ENCODE results near the gene RDX. TPM values are rescaled to one million over a fixed set of nuclear protein-coding genes. Genes with fewer than 3 reads are reported as not detected.

Gene RDX
- total RNA-seq, 1 donor from 2014 or later: 125 TPM

DNA sequence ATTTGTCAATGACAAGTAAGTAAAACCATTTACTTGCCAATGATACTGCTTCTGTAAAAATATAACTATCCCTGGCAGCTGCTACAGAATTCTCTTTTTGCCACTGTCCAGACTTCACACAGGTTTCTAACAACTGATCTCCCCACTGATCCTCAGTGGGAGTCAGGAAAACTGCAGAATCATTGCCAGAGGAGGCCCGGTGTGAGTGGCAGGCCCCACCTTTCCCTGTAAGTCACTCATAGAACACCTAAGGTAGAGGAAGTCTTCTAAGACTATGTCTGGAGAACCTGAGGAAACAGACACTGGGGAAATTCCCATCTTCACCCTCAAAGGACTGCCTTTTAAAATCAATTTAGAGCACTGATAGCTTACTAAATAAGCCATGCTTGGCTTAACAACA is 136.9 kb downstream of the RDX start:
- H3K4me1 ChIP-seq: peaks cover 12% of the 10 kb centered on the region
- intact Hi-C loops (cut with micrococcal nuclease): no loop called here
- H3K27me3 ChIP-seq (ENCODE audit: low read depth): no peaks in the 10 kb centered on the region
- no peaks in the 10 kb centered on the region for H3K9me3 ChIP-seq (replicated peaks)
- no peak overlapping the region for H3K4me3 ChIP-seq
- no peak overlapping the region for H3K27ac ChIP-seq (replicated peaks)
- DNase-seq: no peak
- TF ChIP-seq, protein P1, sequence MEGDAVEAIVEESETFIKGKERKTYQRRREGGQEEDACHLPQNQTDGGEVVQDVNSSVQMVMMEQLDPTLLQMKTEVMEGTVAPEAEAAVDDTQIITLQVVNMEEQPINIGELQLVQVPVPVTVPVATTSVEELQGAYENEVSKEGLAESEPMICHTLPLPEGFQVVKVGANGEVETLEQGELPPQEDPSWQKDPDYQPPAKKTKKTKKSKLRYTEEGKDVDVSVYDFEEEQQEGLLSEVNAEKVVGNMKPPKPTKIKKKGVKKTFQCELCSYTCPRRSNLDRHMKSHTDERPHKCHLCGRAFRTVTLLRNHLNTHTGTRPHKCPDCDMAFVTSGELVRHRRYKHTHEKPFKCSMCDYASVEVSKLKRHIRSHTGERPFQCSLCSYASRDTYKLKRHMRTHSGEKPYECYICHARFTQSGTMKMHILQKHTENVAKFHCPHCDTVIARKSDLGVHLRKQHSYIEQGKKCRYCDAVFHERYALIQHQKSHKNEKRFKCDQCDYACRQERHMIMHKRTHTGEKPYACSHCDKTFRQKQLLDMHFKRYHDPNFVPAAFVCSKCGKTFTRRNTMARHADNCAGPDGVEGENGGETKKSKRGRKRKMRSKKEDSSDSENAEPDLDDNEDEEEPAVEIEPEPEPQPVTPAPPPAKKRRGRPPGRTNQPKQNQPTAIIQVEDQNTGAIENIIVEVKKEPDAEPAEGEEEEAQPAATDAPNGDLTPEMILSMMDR (IDR thresholded peaks at IDR 0.05; ENCODE audit: borderline replicate concordance): no peak
- H3K36me3 ChIP-seq: peaks cover 46% of the 10 kb centered on the region

GRCh38 chr11:110158317-110159200 is 137.9 kb downstream of the RDX start:
- Histone ChIP-seq H3K4me1 (peaks cover 12% of the 10 kb centered on the region), H3K4me3 (no peak overlapping the region), H3K36me3 (peaks cover 41% of the 10 kb centered on the region), H3K27ac (replicated peaks) (no peak overlapping the region), H3K9me3 (replicated peaks) (no peaks in the 10 kb centered on the region), H3K27me3 (ENCODE audit: low read depth) (no peaks in the 10 kb centered on the region)
- TF ChIP-seq, protein P1 (IDR thresholded peaks at IDR 0.05; ENCODE audit: borderline replicate concordance): no peak
- no peak for DNase-seq
- intact Hi-C loops (cut with micrococcal nuclease): no loop called here

DNA sequence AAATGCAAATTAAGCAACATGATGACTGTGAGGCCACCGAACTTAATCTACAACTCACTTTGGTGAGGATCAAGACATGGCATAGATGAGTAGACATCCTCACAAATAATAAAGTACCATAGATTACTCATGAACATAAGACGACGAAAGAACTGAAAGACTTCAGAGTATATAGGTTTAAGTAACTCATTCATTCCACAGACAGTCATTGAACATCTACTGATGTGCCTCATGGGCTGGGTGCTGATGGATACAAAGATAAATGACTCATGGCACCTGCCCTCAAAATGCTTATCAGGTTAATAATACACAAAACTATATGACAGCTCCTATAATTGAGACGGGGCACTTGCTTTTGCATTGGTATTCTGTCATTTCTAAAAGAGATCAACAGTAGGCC is 139.9 kb downstream of the RDX start:
- intact Hi-C loops (cut with micrococcal nuclease): no loop called here
- H3K4me3 ChIP-seq: no peak overlapping the region

DNA sequence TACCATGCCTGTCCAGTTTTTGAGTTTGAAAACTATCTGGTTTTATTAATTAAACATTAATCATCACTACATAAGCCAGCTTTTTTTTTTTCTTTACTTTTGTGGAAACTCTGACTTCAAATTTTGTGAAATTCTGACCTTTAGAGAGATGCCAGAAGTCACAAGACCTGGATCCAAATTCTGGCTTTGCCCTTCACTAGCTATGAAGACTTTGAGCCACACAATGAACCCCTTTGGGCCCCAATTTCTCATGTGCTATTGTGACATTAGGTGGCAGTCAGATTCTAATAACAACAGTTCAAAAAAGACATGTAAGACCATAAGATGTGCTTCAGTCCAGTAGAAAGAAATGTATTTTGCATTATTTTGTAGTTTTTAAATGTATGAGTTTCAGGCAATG is 142.9 kb downstream of the RDX start:
- Histone ChIP-seq H3K4me3 (no peak overlapping the region), H3K36me3 (peaks cover 11% of the 10 kb centered on the region), H3K27me3 (ENCODE audit: low read depth) (no peaks in the 10 kb centered on the region), H3K4me1 (peaks cover 22% of the 10 kb centered on the region), H3K27ac (replicated peaks) (no peak overlapping the region), H3K9me3 (replicated peaks) (no peaks in the 10 kb centered on the region)
- TF ChIP-seq, protein P1 (IDR thresholded peaks at IDR 0.05; ENCODE audit: borderline replicate concordance): no peak
- DNase-seq: no peak
- intact Hi-C loops (cut with micrococcal nuclease): no loop called here

More for the DNA sequence above, 139.9 kb downstream of the RDX start:
- TF ChIP-seq, protein P1 (IDR thresholded peaks at IDR 0.05; ENCODE audit: borderline replicate concordance): no peak
- no peaks in the 10 kb centered on the region for H3K27me3 ChIP-seq (ENCODE audit: low read depth)
- H3K9me3 ChIP-seq (replicated peaks): no peaks in the 10 kb centered on the region
- H3K27ac ChIP-seq (replicated peaks): no peak overlapping the region
- DNase-seq: no peak
- H3K36me3 ChIP-seq: peaks cover 28% of the 10 kb centered on the region
- peaks cover 12% of the 10 kb centered on the region for H3K4me1 ChIP-seq

- TF ChIP-seq, protein P1 (IDR thresholded peaks at IDR 0.05; ENCODE audit: borderline replicate concordance): no peak
- intact Hi-C loops (cut with micrococcal nuclease): no loop called here
- peaks cover 11% of the 10 kb centered on the region for H3K36me3 ChIP-seq
- no peaks in the 10 kb centered on the region for H3K9me3 ChIP-seq (replicated peaks)
- H3K27ac ChIP-seq (replicated peaks): no peak overlapping the region
- DNase-seq: no peak
- H3K4me1 ChIP-seq: peaks cover 33% of the 10 kb centered on the region
- H3K4me3 ChIP-seq: no peak overlapping the region
- no peaks in the 10 kb centered on the region for H3K27me3 ChIP-seq (ENCODE audit: low read depth)
Measured at GRCh38 chr11:110152199-110152598, 144.2 kb downstream of the RDX start.
